ELF-1 (cell line): Measurements from ENCODE around the gene JARID2.

Source experiments
- DNase-seq: peaks from one replicate; pipeline ENCODE4 v3.0.0-alpha.2; 2016; ENCODE audit warnings: low read depth, low spot score

The JARID2 gene

DNA sequence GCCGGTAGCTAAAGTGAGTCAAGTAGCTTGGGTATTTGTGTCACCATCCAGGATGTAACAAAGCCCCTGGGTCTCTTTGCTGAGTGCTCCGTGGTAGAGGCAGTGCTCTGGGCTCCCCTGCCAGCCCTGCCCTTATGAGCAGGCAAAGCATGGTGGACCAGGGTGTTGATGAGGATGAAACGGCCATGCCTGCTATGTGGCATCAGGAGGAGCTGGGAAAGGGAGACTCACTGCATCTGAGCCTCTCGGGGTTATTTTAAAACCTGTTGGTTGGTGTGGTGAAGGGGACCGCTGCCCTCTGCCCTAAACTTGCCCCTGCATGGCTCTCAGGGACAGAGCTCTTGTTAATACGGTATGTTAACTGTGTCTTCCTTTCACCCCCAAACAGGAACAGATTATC is 273.8 kb downstream of the JARID2 start:
- DNase-seq = no peak

DNA sequence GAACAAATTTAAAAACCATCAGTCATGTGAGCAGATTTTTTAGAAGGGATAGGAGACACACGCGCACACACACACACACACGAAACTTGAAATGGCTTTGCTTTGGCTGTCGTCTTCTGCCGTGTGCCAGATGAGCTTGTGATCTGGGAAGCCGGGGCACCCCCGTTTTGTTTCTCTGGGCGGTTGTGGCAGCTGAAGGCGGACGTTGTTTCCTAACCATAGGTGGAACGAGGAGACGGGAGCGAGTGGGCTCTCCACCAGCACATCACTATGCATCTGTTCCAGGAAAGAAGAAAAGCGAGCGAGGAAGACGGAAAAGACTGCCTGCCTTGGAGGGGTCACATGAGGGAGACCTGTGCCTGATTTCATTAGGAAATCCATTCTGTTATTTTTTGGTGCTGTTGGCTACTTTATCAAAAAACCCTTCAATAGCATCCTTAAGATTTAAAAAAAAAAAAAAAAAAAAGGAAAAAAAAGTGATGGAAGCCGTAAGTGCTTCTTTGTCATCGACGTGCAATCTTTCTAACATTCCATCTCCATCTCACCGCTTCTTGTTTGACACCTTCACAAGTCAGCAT is 274.8 kb downstream of the JARID2 start:
- no peak for DNase-seq

- DNase-seq = no peak
These were observed 275.7 kb downstream of the JARID2 start for GRCh38 chr6:15521582-15521981.

DNA sequence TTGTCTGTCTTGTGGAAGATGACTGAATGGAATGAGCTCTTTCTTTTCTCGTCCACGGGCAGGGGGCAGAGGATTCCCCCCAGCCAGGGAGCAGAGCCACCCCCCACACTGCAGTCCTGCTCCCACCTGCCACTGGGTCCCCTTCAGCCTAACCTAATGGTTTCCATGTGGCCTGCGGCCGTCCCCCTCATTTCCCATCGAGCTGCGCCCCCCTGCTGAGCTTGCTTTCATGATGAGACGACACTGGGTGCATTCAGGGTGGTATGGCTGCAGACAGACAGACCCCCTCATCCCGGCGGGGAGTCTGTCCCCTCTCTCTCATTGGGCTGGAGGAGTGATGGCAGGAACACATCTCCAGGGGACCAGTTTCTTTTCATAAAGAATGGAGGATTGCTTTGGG is 276.2 kb downstream of the JARID2 start:
- DNase-seq = no peak

GRCh38 chr6:15522427-15522826 is 276.6 kb downstream of the JARID2 start:
- DNase-seq = no peak

DNA sequence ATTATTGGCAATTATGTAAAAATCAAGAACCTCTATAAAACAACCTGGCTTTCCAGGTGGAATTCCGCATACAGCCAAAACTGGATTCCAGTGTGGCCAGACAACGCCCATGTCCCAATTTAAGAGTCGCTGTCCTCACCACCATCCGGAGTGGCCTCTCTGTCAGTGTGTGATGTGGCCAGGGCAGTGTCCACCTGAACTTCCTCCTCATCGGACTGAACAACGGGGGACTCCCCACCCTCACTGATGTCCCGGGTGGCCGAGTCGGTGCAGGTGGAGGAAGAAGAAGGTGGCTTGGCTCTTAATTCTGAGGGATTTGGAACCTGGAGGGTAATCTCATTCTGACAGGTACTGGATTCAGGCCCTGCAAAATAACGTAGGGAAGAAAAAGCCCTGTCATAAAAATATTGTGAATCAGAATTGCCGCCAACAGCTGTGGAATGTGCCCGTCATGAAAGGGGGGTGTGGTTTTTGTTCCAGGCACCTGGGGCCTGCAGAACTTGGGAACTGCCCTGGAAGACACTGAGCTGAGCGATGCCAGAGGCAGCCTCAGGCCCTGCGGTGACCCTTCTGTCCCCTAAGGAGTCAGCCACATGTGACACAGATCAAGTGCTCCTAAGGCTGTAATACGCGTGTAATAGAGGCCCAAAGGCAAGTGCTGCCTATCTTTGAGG is 277.1 kb downstream of the JARID2 start:
- DNase-seq = no peak

DNA sequence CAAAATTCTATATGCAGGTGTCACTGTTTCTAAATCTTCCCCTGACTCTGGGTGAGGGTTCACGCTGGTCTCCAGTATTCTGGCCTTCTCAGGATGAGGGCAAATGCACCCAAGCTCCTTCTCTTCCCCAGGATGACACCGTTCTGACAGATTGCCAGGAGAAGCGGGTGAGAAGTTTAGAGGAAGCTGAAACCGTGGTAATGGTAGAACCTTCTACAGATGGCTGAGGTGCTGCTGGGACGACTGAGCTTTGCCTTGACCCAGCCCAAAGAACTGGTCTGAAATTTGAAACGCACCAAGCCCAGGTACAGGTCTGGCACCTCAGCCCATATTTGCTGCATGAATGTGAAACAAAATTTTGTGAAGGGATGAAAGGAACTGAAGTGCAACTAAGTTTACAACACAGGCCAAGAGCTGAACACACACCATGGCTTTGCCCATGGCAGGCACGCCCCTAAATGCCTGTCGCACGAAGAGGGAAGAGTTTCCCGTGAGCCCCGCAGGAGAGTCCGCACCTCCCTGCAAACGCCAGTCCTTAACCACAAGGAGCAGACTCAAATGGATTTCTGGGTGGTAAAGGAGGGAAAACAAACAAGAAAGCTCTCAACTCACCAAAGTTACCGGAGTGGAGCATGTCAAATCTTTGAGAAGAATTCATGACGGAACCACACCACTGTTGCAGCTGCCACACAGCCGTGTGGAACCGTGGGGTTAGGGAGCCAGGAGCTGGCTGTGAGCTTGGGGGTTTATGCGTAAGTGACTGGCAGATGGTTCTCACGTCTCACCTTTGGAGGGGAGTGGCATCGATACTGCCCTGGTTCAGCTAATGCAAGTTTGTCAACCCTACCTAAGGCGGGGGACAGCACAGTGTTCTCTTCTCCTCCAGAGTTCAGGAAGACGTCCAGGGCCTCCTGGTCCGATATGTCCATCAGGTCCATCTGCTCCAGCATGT is 278.1 kb downstream of the JARID2 start:
- no peak for DNase-seq

- no peak for DNase-seq
These were observed 279.1 kb downstream of the JARID2 start for GRCh38 chr6:15524861-15525401.

- DNase-seq = no peak
These were observed 280.4 kb downstream of the JARID2 start for GRCh38 chr6:15526212-15526701.

GRCh38 chr6:15527838-15528617 is 282.2 kb downstream of the JARID2 start:
- no peak for DNase-seq

GRCh38 chr6:15528870-15529269 is 283.0 kb downstream of the JARID2 start:
- DNase-seq = no peak

DNA sequence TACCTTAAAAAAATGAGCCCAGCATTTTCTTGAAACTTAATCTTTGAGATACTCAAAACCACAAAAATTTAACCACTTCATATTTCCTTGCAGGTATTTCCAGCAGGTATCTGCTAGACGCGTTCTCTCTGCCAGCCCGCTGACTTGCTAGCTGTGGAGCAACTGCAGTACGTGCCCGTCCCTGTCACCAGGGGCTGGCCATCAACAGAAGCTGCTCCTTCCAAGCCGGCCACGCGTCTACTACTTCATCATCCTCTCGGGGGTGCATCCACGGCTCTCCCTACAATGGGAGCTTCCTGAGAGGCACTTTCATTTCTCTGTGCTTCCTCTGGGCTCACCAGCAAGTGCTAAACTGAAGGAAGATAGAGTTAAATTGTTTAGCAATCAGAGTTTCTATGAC is 284.5 kb downstream of the JARID2 start:
- no peak for DNase-seq

DNA sequence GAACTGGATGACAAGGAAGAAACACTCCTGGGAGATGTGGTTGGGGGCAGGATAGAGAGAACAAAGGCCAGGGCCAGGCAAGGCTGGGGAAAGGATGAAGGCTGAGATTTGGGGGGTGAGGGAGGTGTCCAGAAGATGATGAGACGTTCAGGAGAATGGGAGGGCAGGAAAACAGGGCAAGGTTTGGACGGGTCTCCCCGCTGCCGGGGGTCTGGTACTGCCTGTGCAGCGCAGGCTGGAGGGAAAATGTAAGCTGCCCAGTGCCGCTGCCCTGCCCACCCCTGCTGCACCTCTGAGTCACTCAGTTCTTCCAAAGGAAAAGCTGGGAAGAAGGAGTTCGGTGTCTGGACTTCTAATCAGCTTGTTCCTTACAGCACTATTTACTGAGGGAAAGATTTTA is 286.1 kb downstream of the JARID2 start:
- no peak for DNase-seq

DNA sequence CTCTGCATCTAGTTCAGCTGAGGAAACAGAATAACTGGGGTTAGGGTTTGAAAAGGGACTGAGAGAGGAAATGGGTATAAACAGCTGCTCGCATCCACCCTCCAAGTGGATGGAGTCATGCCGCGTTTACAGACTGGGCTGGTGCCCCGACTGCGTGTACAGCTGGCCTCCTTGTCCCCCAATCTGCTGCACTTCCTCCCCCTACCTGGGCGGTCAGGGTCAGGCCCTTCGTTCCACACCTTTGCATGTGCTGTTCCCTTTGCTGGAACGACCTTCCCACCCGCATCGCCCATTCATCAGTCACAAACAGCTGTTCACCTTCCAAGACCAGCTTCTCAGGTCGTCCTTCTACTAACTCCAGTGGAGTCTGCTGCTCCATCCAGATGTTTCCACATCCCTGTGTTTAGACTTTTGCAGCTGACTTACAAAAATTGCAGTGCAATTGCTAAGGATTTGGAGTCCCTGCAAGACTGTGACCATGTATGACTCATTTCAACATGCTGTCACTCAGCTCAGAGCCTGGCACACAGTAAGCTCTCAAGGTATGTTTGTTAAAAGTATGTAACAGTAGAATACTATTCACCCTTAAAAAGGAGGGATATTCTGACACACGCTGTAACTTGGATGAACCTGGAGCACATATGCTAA is 287.6 kb downstream of the JARID2 start:
- no peak for DNase-seq

GRCh38 chr6:15534974-15535373 is 289.1 kb downstream of the JARID2 start:
- no peak for DNase-seq

DNA sequence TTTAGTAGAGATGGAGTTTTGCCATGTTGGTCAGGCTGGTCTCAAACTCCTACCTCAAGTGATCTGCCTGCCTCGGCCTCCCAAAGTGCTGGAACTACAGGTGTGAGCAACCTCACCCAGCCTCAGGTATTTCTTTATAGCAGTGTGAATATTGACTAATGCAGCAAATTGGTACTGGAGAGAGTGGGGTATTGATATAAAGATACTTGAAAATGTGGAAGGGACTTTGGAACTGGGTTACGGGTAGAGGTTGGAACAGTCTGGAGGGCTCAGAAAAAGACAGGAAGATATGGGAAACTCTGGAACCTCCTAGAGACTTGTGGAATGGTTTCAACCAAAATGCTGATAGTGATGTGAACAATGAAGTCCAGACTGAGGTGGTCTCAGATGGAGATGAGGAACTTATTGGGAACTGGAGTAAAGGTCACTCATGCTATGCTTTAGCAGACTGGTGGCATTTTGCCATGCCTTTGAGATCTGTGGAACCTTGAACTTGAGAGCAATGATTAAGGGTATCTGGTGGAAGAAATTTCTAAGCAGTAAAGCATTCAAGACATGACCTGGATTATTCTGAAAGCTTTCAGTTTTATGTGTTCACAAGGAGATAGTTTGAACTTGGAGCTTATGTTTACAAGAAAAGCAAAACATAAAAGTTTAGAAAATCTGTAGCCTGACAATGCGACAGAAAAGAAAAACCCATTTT is 289.8 kb downstream of the JARID2 start:
- no peak for DNase-seq

DNA sequence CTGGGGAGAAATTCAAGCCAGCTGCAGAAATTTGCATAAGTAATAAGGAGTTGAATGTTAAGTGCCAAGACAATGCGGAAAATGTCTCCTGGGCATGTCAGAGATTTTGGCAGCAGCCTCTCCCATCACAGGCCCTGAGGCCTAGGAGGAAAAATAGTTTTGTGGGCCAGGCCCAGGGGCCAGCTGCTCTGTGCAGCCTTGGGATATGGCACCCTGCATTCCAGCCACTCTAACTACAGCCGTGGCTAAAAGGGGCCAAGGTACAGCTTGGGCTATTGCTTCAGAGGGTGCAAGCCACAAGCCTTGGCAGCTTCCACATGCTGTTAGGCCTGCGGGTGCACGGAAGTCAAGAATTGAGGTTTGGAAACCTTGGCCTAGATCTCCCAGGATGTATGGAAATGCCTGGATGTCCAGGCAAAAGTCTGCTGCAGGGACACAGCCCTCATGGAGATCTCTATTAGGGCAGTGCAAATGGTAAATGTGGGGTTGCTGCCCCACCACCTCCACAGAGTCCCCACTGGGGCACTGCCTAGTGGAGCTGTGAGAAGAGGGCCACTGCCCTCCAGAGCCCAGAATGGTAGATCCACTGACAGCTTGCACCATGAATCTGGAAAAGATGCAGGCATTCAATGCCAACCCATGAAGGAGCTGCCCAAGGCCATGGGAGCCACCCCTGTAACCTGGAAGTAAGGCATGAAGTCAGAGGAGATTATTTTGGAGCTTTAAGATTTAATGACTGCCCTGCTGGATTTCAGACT is 290.5 kb downstream of the JARID2 start:
- no peak for DNase-seq

DNA sequence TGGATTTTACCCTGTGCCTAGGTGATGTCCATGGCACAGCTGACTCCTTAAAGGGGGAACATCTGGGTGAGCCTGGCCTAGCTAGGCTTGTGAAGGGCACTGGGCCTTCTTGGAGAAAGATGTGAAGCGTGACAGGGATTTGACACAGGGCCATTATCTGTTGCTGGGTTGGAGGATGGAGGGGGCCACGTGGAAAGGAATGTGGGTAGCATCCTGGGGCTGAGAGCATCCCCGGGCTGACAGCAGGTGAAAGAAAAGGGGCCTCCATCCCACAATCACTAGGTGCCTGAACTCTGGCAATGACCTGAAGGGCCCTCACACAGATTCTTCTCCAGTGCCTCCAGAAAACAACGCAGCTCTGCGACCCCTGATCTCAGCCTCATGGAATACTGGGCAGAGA is 292.2 kb downstream of the JARID2 start:
- DNase-seq = no peak

DNA sequence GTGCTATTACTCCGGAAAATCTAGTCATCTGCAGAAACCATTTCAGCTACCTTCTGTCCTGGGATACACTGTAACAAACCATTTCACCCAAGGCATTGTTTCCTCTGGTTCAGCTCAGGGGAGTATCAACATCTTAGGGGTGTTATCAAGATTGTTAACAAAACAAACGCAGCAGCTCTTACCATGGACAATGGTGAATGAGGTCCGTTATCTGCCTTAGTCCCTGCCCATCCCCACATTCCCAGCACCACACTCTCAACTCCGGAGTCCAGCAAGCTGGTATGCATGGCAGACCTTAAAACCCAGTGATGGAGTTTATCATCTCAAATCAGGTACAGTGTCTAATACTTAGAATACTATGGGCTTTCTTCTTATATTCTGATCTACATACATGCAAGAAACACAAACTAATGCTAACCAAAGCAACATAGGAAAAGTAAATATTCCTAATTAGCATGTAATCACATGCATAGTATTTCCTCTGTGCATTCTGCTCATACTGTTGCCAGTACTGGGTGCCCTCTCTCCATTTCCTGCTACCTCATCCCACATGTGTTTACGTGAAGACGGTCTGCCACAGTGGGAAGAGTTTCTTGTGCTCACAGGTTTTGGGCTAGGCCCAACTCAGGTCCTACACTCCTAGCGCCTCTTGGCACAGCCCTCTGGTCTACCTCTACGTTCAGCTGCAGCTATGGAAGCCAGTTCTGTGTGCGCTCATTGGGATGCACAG is 293.1 kb downstream of the JARID2 start:
- DNase-seq = no peak
